Fibroblast of lung (primary cell): ENCODE data around the gene MSGN1.

Experiments used
- EZH2 ChIP-seq: IDR thresholded peaks from 2 replicates; pipeline ENCODE4 v1.5.1; 2012; ENCODE audit warnings: low read length, control low read depth, mild to moderate bottlenecking; ENCODE audit errors: missing control alignments
- TF ChIP-seq, protein P1 (sequence below), 2 donors: IDR thresholded peaks in 1 of 2; conservative IDR thresholded peaks in 1 of 2; 1 replicate in 1 of 2; 2 replicates in 1 of 2; pipeline ENCODE4 v1.5.1; 2011 to 2012; ENCODE audit warnings: low read length in 2 of 2, control low read depth in 1 of 2, inconsistent platforms in 1 of 2, low read depth in 1 of 2, mild to moderate bottlenecking in 1 of 2

DNA sequence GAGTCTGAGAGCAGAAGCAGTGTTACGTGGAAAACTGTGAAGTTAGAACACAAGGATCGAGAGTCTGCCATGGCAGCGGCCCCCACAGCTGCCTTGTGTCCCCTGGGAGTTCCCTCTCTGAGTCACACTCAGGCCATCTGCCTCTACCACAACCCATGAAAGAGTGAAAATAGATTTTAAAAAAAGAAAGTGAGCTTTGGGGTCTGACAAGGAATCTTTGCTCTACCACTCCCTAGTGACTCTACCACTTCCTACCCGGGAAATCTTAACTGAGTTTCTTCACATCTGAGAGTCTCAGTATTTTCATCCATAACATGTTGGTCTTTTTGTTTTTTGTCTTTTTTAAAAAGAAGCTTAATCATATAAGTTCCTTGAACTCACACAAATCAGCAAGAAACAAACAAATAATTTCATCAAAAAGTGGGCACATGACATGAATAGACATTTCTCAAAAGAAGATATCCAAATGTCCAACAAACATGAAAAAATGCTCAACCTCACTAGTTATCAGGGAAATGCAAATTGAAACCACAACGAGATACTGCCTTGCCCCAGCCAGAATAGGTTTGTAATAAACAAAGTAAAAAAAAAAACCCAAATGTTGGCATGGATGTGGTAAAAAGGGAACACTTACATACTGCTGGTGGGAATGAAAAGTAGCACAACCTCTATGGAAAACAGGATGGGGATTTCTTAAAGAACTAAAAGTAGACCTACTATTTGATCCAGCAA, 2.4 kb upstream of the MSGN1 start:
- TF ChIP-seq, protein P1, sequence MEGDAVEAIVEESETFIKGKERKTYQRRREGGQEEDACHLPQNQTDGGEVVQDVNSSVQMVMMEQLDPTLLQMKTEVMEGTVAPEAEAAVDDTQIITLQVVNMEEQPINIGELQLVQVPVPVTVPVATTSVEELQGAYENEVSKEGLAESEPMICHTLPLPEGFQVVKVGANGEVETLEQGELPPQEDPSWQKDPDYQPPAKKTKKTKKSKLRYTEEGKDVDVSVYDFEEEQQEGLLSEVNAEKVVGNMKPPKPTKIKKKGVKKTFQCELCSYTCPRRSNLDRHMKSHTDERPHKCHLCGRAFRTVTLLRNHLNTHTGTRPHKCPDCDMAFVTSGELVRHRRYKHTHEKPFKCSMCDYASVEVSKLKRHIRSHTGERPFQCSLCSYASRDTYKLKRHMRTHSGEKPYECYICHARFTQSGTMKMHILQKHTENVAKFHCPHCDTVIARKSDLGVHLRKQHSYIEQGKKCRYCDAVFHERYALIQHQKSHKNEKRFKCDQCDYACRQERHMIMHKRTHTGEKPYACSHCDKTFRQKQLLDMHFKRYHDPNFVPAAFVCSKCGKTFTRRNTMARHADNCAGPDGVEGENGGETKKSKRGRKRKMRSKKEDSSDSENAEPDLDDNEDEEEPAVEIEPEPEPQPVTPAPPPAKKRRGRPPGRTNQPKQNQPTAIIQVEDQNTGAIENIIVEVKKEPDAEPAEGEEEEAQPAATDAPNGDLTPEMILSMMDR (conservative IDR thresholded peaks at IDR 0.05 in 1 of 2, IDR thresholded peaks at IDR 0.05 in 1 of 2; ENCODE audit: low read depth in 1 of 2, low read length in 2 of 2) = no peak
- no peak for TF ChIP-seq EZH2
